ENCODE results near the gene IFNA7. TPM values are rescaled to one million over a fixed set of nuclear protein-coding genes. Genes with fewer than 3 reads are reported as not detected.
"Not testable (repeated sequence)": the region's sequence is repeated elsewhere in the genome, so short reads cannot be mapped to it uniquely, and the experiment has no call there.

The IFNA7 gene
- total RNA-seq, 1 experiment from 2014 or later = not detected

DNA sequence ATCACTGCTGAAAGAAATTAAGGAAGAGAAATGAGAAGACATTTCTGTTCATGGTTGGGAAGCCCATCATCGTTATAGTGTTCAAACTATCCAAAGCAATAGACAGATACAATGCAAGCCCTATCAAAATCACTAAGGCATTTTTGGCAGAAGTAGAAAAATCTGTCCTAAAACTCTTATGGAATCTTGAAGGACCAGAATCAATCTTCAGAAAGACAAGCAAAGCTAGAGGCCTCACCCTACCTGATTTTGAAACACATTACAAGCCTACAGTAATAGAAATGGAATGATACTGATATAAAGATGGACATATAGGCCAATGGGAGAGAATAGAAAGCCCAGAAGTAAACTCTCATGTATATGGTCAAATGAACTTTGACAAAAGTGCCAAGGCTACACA lies 30.7 kb downstream of the IFNA7 start:
- RAD21 ChIA-PET (ENCODE audit: low non-redundant PET in 1 of 2, low total read pairs in 2 of 2, uncharacterized antibody in 2 of 2, unreplicated experiment in 2 of 2) = no interaction called here
- DNase-seq (ENCODE audit: low read depth, low spot score) (no peak), ATAC-seq (no peak)
- Histone ChIP-seq H3K9ac (ENCODE audit: low read length) (no peak overlapping the region), H4K20me1 (ENCODE audit: insufficient read depth) (no peaks in the 10 kb centered on the region), H3K36me3 (ENCODE audit: control insufficient read depth in 1 of 2, insufficient read depth in 2 of 2, low read length in 2 of 2) (no peaks in the 10 kb centered on the region), H3K4me1 (ENCODE audit: control insufficient read depth in 1 of 2, insufficient read depth in 2 of 2, low read length in 2 of 2) (no peaks in the 10 kb centered on the region), H3K79me2 (ENCODE audit: insufficient read depth, low read length) (no peaks in the 10 kb centered on the region), H3K27me3 (ENCODE audit: insufficient read depth, low read length) (no peaks in the 10 kb centered on the region), H3K4me2 (ENCODE audit: low read length) (no peak overlapping the region), H3K27ac (ENCODE audit: low read depth, low read length) (no peak overlapping the region), H3K4me3 (replicated peaks in 1 of 2; ENCODE audit: low read depth in 1 of 2, low read length in 2 of 2) (no peak overlapping the region), H3K9me2 (ENCODE audit: insufficient read depth) (no peaks in the 10 kb centered on the region), H3K9me3 (ENCODE audit: control insufficient read depth in 1 of 2, insufficient read depth in 1 of 2, low read depth in 1 of 2, low read length in 2 of 2) (no peaks in the 10 kb centered on the region), H2AFZ (ENCODE audit: low read depth, low read length, poor library complexity, severe bottlenecking) (no peak overlapping the region)
- TF ChIP-seq, protein P1, sequence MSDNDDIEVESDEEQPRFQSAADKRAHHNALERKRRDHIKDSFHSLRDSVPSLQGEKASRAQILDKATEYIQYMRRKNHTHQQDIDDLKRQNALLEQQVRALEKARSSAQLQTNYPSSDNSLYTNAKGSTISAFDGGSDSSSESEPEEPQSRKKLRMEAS (IDR thresholded peaks at IDR 0.05) = no peak
- TF ChIP-seq CEBPB (IDR thresholded peaks at IDR 0.05; ENCODE audit: low read depth) (no peak), FOSL1 (IDR thresholded peaks at IDR 0.05; ENCODE audit: low read depth) (no peak), JUND (IDR thresholded peaks at IDR 0.05) (no peak), SIN3A (IDR thresholded peaks at IDR 0.05; ENCODE audit: low read depth) (no peak), EZH2phosphoT487 (IDR thresholded peaks at IDR 0.05; ENCODE audit: borderline replicate concordance) (no peak), ZNF274 (IDR thresholded peaks at IDR 0.05; ENCODE audit: low read depth, low read length) (no peak), YY1 (IDR thresholded peaks at IDR 0.05; ENCODE audit: extremely low read depth, insufficient replicate concordance, low read depth, low read length) (no peak)
- TF ChIP-seq, protein P2, sequence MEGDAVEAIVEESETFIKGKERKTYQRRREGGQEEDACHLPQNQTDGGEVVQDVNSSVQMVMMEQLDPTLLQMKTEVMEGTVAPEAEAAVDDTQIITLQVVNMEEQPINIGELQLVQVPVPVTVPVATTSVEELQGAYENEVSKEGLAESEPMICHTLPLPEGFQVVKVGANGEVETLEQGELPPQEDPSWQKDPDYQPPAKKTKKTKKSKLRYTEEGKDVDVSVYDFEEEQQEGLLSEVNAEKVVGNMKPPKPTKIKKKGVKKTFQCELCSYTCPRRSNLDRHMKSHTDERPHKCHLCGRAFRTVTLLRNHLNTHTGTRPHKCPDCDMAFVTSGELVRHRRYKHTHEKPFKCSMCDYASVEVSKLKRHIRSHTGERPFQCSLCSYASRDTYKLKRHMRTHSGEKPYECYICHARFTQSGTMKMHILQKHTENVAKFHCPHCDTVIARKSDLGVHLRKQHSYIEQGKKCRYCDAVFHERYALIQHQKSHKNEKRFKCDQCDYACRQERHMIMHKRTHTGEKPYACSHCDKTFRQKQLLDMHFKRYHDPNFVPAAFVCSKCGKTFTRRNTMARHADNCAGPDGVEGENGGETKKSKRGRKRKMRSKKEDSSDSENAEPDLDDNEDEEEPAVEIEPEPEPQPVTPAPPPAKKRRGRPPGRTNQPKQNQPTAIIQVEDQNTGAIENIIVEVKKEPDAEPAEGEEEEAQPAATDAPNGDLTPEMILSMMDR (IDR thresholded peaks at IDR 0.05 in 2 of 3, conservative IDR thresholded peaks at IDR 0.05 in 1 of 3; ENCODE audit: borderline replicate concordance in 1 of 3, insufficient read depth in 1 of 3, low read depth in 2 of 3, low read length in 2 of 3) = no peak
- CTCF ChIA-PET = no interaction called here
- BruUV-seq (replicated peaks) = no TSS peak
- POLR2A ChIA-PET = no interaction called here
- intact Hi-C loops (cut with micrococcal nuclease) = no loop called here

DNA sequence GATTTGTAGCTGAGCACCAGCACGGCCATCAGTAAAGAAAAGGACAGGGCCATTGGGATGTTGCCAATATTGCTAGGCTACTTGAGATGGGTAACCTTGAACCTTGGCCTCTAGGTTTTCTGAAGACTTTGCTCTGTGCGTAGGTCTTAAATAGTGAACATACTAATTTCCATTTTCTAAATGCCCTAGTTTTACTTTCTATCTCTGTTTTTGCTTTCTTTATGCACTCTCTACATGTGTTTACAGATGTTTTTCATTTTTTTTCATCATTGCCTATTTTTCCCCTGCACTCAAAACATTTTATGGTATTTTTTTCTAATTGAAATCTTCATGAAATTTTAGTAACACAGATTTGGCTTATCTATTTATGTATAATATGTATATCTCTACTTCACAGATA lies 35.4 kb downstream of the IFNA7 start, which contains the start of gene IFNA21:
Gene IFNA21, minus strand, starts transcription at position 101 of the 400 bp plus-strand sequence. Its CDS starts 48 bp downstream, at position 53.
- H3K79me2 ChIP-seq (ENCODE audit: insufficient read depth, low read length); intact Hi-C loops (cut with micrococcal nuclease); RAD21 ChIA-PET (ENCODE audit: low non-redundant PET in 1 of 2, low total read pairs in 2 of 2, uncharacterized antibody in 2 of 2, unreplicated experiment in 2 of 2); DNase-seq (ENCODE audit: low read depth, low spot score); H3K27ac ChIP-seq (ENCODE audit: low read depth, low read length); H3K4me3 ChIP-seq (replicated peaks in 1 of 2; ENCODE audit: low read depth in 1 of 2, low read length in 2 of 2); H2AFZ ChIP-seq (ENCODE audit: low read depth, low read length, poor library complexity, severe bottlenecking); H4K20me1 ChIP-seq (ENCODE audit: insufficient read depth); POLR2A ChIA-PET; H3K9me2 ChIP-seq (ENCODE audit: insufficient read depth); H3K4me2 ChIP-seq (ENCODE audit: low read length); H3K9me3 ChIP-seq (ENCODE audit: control insufficient read depth in 1 of 2, insufficient read depth in 1 of 2, low read depth in 1 of 2, low read length in 2 of 2); H3K4me1 ChIP-seq (ENCODE audit: control insufficient read depth in 1 of 2, insufficient read depth in 2 of 2, low read length in 2 of 2); ATAC-seq; BruUV-seq (replicated peaks); H3K36me3 ChIP-seq (ENCODE audit: control insufficient read depth in 1 of 2, insufficient read depth in 2 of 2, low read length in 2 of 2); H3K27me3 ChIP-seq (ENCODE audit: insufficient read depth, low read length); H3K9ac ChIP-seq (ENCODE audit: low read length): not testable (repeated sequence)
- CTCF ChIA-PET = interaction anchor here (0.9 to 2.4 kb wide), 2 partner anchors 16 to 28 kb away, joined by 3 to 11 read pairs; no protein-coding TSS in a partner anchor

Data from HCT116 (cell line).